H9 (cell line): ENCODE measurements around the gene TTC31. TPM values are rescaled to one million over a fixed set of nuclear protein-coding genes. Genes with fewer than 3 reads are reported as not detected.

Experiments
- DNase-seq: peaks from one replicate; pipeline ENCODE4 v3.0.0-alpha.2; 2017
- H2AFZ ChIP-seq: one replicate; pipeline ENCODE4 v1.6.1; 2013; ENCODE audit warnings: mild to moderate bottlenecking, low read length, control low read depth, moderate library complexity
- H2AK5ac ChIP-seq: 2 replicates; pipeline ENCODE4 v1.6.1; 2013; ENCODE audit warnings: low read length, control low read depth, mixed read lengths; ENCODE audit not compliant: insufficient read length
- H2BK120ac ChIP-seq: one replicate; pipeline ENCODE4 v1.6.1; 2013; ENCODE audit warnings: low read depth, mild to moderate bottlenecking, low read length, control low read depth, inconsistent platforms; ENCODE audit not compliant: poor library complexity, severe bottlenecking
- H2BK12ac ChIP-seq: 2 replicates; pipeline ENCODE4 v1.6.1; 2013; ENCODE audit warnings: low read length, control low read depth, mixed read lengths, low read depth; ENCODE audit not compliant: insufficient read length
- H2BK15ac ChIP-seq: 2 replicates; pipeline ENCODE4 v1.6.1; 2013; ENCODE audit warnings: low read depth, low read length, control low read depth
- H2BK20ac ChIP-seq: one replicate; pipeline ENCODE4 v1.6.1; 2013; ENCODE audit warnings: low read depth, mild to moderate bottlenecking, low read length, control low read depth, inconsistent platforms; ENCODE audit not compliant: poor library complexity, severe bottlenecking
- H2BK5ac ChIP-seq: 2 replicates; pipeline ENCODE4 v1.6.1; 2013; ENCODE audit warnings: low read length, control low read depth, mixed read lengths; ENCODE audit not compliant: insufficient read length
- H3K14ac ChIP-seq: 2 replicates; pipeline ENCODE4 v1.6.1; 2013; ENCODE audit warnings: low read length, control low read depth; ENCODE audit not compliant: insufficient read depth
- H3K18ac ChIP-seq: 2 replicates; pipeline ENCODE4 v1.6.1; 2013; ENCODE audit warnings: low read depth, mild to moderate bottlenecking, mixed read lengths, low read length, control low read depth; ENCODE audit not compliant: insufficient read length
- H3K23ac ChIP-seq: 2 replicates; pipeline ENCODE4 v1.6.1; 2013; ENCODE audit warnings: low read length, control low read depth, mixed read lengths, low read depth; ENCODE audit not compliant: insufficient read length
- H3K23me2 ChIP-seq: 2 replicates; pipeline ENCODE4 v1.6.1; 2013; ENCODE audit warnings: low read depth, mild to moderate bottlenecking, mixed read lengths, low read length, control low read depth; ENCODE audit not compliant: insufficient read length, poor library complexity, severe bottlenecking
- H3K27ac ChIP-seq: 2 replicates; pipeline ENCODE4 v1.5.1; 2013; ENCODE audit warnings: low read length, control low read depth, mixed read lengths, low read depth; ENCODE audit not compliant: insufficient read length
- H3K27me3 ChIP-seq: 2 replicates; pipeline ENCODE4 v1.6.1; 2013; ENCODE audit warnings: low read length, control low read depth, inconsistent platforms; ENCODE audit not compliant: insufficient read depth
- H3K4ac ChIP-seq: 2 replicates; pipeline ENCODE4 v1.6.1; 2013; ENCODE audit warnings: low read depth, mild to moderate bottlenecking, control low read depth, inconsistent platforms, low read length, moderate library complexity
- H3K4me1 ChIP-seq: 2 replicates; pipeline ENCODE4 v1.6.1; 2013; ENCODE audit warnings: low read length, control low read depth, inconsistent platforms; ENCODE audit not compliant: insufficient read depth
- H3K4me2 ChIP-seq: 2 replicates; pipeline ENCODE4 v1.6.1; 2013; ENCODE audit warnings: low read length, control low read depth, mixed read lengths; ENCODE audit not compliant: insufficient read length, insufficient read depth
- H3K56ac ChIP-seq: 2 replicates; pipeline ENCODE4 v1.6.1; 2013; ENCODE audit warnings: low read depth, mild to moderate bottlenecking, mixed read lengths, low read length, control low read depth; ENCODE audit not compliant: insufficient read length
- H3K79me1 ChIP-seq: 2 replicates; pipeline ENCODE4 v1.6.1; 2013; ENCODE audit warnings: low read depth, mild to moderate bottlenecking, moderate library complexity, low read length, control low read depth, inconsistent platforms; ENCODE audit not compliant: insufficient read depth, poor library complexity, severe bottlenecking
- H3K79me2 ChIP-seq: 2 replicates; pipeline ENCODE4 v1.6.1; 2013; ENCODE audit warnings: low read length, control low read depth, inconsistent platforms; ENCODE audit not compliant: insufficient read depth
- H3K9ac ChIP-seq: 2 replicates; pipeline ENCODE4 v1.6.1; 2013; ENCODE audit warnings: low read length, control low read depth, mixed read lengths; ENCODE audit not compliant: insufficient read length; ENCODE audit errors: extremely low read depth
- H3K9me3 ChIP-seq: one replicate; pipeline ENCODE4 v1.6.1; 2013; ENCODE audit warnings: low read depth, low read length, inconsistent platforms; ENCODE audit not compliant: control insufficient read depth
- H3T11ph ChIP-seq: one replicate; pipeline ENCODE4 v1.6.1; 2013; ENCODE audit warnings: mild to moderate bottlenecking, low read length, control low read depth, inconsistent platforms
- H4K20me1 ChIP-seq: one replicate; pipeline ENCODE4 v1.6.1; 2013; ENCODE audit not compliant: control insufficient read depth, insufficient read length, insufficient read depth
- H4K5ac ChIP-seq: 2 replicates; pipeline ENCODE4 v1.6.1; 2013; ENCODE audit warnings: low read depth, mild to moderate bottlenecking, mixed read lengths, low read length, control low read depth; ENCODE audit not compliant: insufficient read length
- H4K8ac ChIP-seq: replicated peaks from 2 replicates; pipeline ENCODE4 v1.6.1; 2013; ENCODE audit warnings: low read length, control low read depth, mixed read lengths, low read depth; ENCODE audit not compliant: insufficient read length
- H4K91ac ChIP-seq: 2 replicates; pipeline ENCODE4 v1.6.1; 2013; ENCODE audit warnings: low read depth, mild to moderate bottlenecking, moderate library complexity, mixed read lengths, low read length, control low read depth; ENCODE audit not compliant: insufficient read length
- H3K27ac Mint-ChIP-seq, 3 experiments: 2 replicates in 2 of 3; 3 replicates in 1 of 3; pipeline ENCODE4 v1.8.0; 2020 to 2021; ENCODE audit warnings: mixed read lengths in 3 of 3, mild to moderate bottlenecking in 1 of 3, moderate library complexity in 1 of 3
- H3K27me3 Mint-ChIP-seq: 2 replicates; pipeline ENCODE4 v1.8.0; 2021; ENCODE audit warnings: low read depth, mild to moderate bottlenecking, moderate library complexity, mixed read lengths
- H3K36me3 Mint-ChIP-seq, 3 experiments: 2 replicates in 2 of 3; 3 replicates in 1 of 3; pipeline ENCODE4 v1.8.0; 2020 to 2021; ENCODE audit warnings: low read depth in 3 of 3, mixed read lengths in 3 of 3; ENCODE audit not compliant: insufficient read depth in 1 of 3
- H3K4me1 Mint-ChIP-seq, 2 experiments: 2 replicates each; pipeline ENCODE4 v1.8.0; 2020; ENCODE audit warnings: mixed read lengths in 2 of 2
- H3K4me3 Mint-ChIP-seq, 2 experiments: 2 replicates in 1 of 2; 3 replicates in 1 of 2; pipeline ENCODE4 v1.8.0; 2020 to 2021; ENCODE audit warnings: mild to moderate bottlenecking in 2 of 2, mixed read lengths in 2 of 2, moderate library complexity in 1 of 2
- H3K9me3 Mint-ChIP-seq, 2 experiments: 2 replicates in 1 of 2; 3 replicates in 1 of 2; pipeline ENCODE4 v1.8.0; 2020; ENCODE audit warnings: mild to moderate bottlenecking in 2 of 2, mixed read lengths in 2 of 2, moderate library complexity in 1 of 2
- CTCF ChIP-seq: fragments of 200-600 bp; sonication (generic); conservative IDR thresholded peaks from 3 replicates; pipeline ENCODE4 v1.8.0; 2021; ENCODE audit warnings: antibody characterized with exemption, mild to moderate bottlenecking
- WGBS: extraction: QIAGEN DNeasy Blood & Tissue Kit; methylation state at CpG from one replicate; pipeline ENCODE4 v1.1.7; 2013; ENCODE audit warnings: missing lambda C conversion rate, low lambda C conversion rate, mixed read lengths; ENCODE audit not compliant: insufficient read length; ENCODE audit errors: extremely low coverage; 5-methylcytosine and 5-hydroxymethylcytosine counted together
- total RNA-seq: library from RNA; stranded (reverse); gene quantifications from 2 replicates; pipeline ENCODE4 v1.2.1, GENCODE V29; 2021

The TTC31 gene
- total RNA-seq, 1 experiment from 2014 or later: 33.3 TPM

- H3K27ac ChIP-seq: no peak overlapping the region
- H2BK12ac ChIP-seq: no peak overlapping the region
- no peaks in the 10 kb centered on the region for H3K9me3 ChIP-seq
- no peak for DNase-seq
- no peak overlapping the region for H2BK120ac ChIP-seq
- H2AFZ ChIP-seq: no peak overlapping the region
- Mint-ChIP-seq H3K9me3 (no peaks in the 10 kb centered on the region), H3K27me3 (no peaks in the 10 kb centered on the region), H3K4me3 (no peak overlapping the region), H3K36me3 (peaks cover 10 to 29% (median 24%) of the 10 kb centered on the region in 3 experiments; a peak in 6 of 7 replicates), H3K27ac (no peak overlapping the region), H3K4me1 (peaks cover 11 to 17% of the 10 kb centered on the region in 2 experiments)
- H3K27me3 ChIP-seq: no peaks in the 10 kb centered on the region
- peaks cover 2% of the 10 kb centered on the region for H4K20me1 ChIP-seq
- H2BK5ac ChIP-seq: no peak overlapping the region
- H3K23ac ChIP-seq: no peak overlapping the region
- no peak overlapping the region for H3K4me2 ChIP-seq
- WGBS: no CpG with 5 or more reads among the region's 4 CpGs
- peaks cover 4% of the 10 kb centered on the region for H3K79me1 ChIP-seq
- no peak overlapping the region for H3K18ac ChIP-seq
- H3K79me2 ChIP-seq: no peaks in the 10 kb centered on the region; the same call in 1 of the 2 replicates
- H4K5ac ChIP-seq: no peak overlapping the region
- no peak overlapping the region for H4K8ac ChIP-seq
- no peak overlapping the region for H4K91ac ChIP-seq
- H3K4ac ChIP-seq: no peak overlapping the region
- H3K23me2 ChIP-seq: peaks cover 5% of the 10 kb centered on the region
- H3K56ac ChIP-seq: no peak overlapping the region
- no peak overlapping the region for H3K14ac ChIP-seq
- H3K4me1 ChIP-seq: peaks cover 2% of the 10 kb centered on the region; the same call in 1 of the 2 replicates
- H3T11ph ChIP-seq: no peak overlapping the region
- no peak overlapping the region for H2AK5ac ChIP-seq
- H2BK20ac ChIP-seq: no peak overlapping the region
- H2BK15ac ChIP-seq: no peak overlapping the region
- H3K9ac ChIP-seq: no peak overlapping the region
- no peak for TF ChIP-seq CTCF
Measured at GRCh38 chr2:74462786-74463105, 20.1 kb upstream of the TTC31 start.
